ENCODE results near the gene LMOD2. TPM values are rescaled to one million over a fixed set of nuclear protein-coding genes. Genes with fewer than 3 reads are reported as not detected.

The LMOD2 gene
- total RNA-seq, 1 experiment from 2014 or later, result not detected

GRCh38 chr7:123639631-123640030 lies 16.0 kb upstream of the LMOD2 start:
- DNase-seq (ENCODE audit: low read depth), result no peak

DNA sequence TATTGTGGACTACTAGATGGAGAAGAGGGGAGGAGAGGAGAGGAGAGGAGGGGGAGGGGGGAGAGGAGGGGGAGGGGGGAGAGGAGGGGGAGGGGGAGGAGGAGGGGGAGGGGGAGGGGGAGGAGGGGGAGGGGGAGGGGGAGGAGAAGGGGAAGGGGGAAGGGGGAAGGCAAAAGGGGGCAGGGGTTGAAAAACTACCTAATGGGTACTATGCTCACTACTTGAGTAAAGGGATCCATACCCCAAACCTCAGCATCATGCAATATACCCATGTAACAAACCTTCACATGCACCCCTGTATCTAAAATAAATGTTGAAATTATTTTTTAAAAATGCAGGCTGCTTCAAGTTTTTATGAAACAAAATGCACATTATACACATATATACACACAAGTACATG lies 15.1 kb upstream of the LMOD2 start:
- no peak for DNase-seq (ENCODE audit: low read depth)

GRCh38 chr7:123641901-123642300 lies 13.8 kb upstream of the LMOD2 start:
- DNase-seq (ENCODE audit: low read depth), result no peak

DNA sequence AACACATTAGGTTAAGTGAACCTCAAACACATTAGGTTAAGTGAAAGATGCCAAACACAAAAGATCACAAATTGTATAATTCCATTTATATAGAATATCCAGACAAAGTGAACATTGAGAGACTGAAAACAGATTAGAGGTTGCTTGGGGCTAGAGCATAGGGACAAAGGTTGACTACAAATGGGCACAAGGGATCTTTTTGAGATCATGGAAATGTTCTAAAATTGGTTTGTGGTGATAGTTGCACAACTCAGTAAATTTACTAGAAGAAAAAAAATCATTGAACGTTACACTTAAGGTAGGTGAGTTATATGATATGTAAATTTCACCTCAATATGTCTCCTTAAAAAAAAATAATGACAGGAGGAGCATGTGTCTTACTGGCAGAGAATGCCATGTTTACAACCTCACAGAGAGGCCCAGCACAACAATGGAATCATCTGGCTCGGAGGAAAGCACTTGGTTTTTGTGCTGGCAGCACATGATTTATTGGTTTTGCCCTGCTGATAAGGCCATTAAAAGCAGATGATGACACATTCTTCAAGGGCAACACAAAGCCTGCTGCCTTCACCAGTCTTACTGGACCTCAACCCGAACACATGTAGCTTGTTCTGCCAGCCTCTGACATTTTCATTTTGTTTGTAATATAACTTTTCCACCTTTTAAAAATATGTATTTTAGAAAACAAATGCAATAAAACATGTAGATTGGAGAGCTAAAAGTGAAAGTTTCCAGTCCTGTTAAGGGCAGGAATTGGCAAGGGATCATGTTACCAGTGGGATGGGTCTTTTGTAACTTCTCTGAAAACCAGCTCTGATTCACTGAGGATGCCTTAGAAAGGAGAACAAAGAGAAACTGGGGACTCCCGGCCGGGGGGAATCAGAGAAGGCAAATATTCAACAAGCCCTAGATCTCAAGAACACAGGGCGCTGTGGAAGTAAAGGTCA lies 11.9 kb upstream of the LMOD2 start:
- DNase-seq (ENCODE audit: low read depth), result peak; percentile 88

GRCh38 chr7:123645516-123645915 lies 10.2 kb upstream of the LMOD2 start:
- DNase-seq (ENCODE audit: low read depth), result no peak

DNA sequence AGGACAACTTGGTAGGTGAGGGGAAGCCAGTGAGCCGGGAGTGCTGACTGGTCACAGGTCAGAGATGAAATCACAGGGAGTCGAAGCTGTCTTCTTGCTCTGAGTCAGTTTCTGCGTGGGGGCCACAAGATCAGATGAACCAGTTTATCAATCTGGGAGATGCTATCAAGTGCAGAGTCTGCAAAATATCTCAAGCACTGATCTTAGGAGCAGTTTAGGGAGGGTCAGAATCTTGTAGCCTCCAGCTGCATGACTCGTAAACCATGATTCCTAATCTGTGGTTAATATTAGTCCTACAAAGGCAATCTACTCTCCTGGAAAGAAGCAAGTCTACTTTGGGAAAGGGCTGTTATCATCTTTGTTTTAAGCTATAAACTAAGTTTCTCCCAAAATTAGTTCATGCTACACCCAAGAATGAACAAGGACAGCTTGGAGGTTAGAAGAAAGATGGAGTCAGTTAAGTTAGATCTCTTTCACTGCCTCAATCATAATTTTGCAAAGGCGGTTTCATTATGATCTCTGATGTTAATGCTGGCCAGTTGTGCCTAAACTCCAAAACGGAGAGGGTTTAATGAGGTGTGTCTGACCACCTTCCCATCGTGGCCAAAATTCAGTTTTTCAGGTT lies 8.4 kb upstream of the LMOD2 start:
- no peak for DNase-seq (ENCODE audit: low read depth)

DNA sequence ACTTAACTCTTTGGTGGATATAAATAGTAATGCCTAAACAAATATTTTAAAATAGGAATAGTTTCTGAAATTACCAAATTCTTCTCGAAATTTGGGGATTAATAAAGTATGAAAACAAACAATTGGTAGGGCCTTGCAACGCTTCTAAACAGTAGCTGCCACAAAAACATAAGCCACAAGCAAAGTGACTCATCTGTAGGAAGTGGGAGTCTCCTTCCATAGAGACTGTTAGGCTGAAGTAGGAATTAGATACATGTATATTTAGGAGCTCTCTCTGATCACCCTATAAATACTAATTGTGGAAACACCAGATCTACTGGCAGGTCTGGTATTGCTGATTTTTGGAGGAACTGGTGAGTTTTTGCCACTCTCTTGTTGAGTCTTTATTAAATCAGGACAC lies 5.7 kb upstream of the LMOD2 start:
- peak; percentile 48 for DNase-seq (ENCODE audit: low read depth)

- no peak for DNase-seq (ENCODE audit: low read depth)
Measured at GRCh38 chr7:123650595-123650994, 5.1 kb upstream of the LMOD2 start.

DNA sequence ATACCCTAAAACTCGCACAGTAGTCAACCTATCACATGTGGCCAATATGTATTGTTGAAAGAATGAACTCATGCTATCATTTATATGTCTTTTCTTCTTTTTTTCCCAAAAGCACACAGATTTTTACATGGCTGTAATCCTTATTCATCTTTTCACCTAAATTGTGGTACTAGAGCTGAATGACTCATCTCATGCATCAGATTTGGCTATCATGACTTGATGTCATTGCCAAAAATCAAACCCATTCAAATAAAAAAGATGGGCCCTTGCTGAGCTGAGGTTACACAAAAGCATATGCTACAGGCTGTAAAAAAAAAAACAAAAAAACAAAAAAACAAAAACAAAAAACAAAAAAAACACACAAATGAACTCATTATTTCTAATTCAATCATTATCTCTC lies 3.3 kb upstream of the LMOD2 start:
- DNase-seq (ENCODE audit: low read depth), result no peak

- DNase-seq (ENCODE audit: low read depth), result no peak
Measured at GRCh38 chr7:123653162-123653561, 2.5 kb upstream of the LMOD2 start.

GRCh38 chr7:123656544-123657303 lies 1.1 kb downstream of the LMOD2 start:
- no peak for DNase-seq (ENCODE audit: low read depth)

DNA sequence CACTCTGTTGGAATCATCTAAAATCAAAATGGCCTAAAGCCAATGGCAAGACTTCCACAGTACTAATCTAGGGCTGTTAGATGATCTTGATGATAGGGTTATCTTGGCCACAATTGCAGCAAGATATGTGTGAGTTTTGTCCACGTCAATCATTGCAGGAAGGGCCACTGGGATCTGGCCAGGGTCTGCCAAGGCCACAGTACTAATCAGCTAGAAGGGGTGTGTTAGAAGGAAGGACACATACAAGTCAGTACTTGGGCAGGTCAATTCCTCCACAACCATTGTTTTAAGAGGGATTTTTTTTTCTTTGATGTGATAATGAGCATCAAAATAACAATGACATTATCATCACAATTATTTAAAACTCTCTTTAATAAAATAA lies 1.6 kb downstream of the LMOD2 start:
- no peak for DNase-seq (ENCODE audit: low read depth)

- no peak for DNase-seq (ENCODE audit: low read depth)
Measured at GRCh38 chr7:123658023-123658422, 2.4 kb downstream of the LMOD2 start.

GRCh38 chr7:123660514-123661354 lies 5.1 kb downstream of the LMOD2 start:
- DNase-seq (ENCODE audit: low read depth), result no peak

DNA sequence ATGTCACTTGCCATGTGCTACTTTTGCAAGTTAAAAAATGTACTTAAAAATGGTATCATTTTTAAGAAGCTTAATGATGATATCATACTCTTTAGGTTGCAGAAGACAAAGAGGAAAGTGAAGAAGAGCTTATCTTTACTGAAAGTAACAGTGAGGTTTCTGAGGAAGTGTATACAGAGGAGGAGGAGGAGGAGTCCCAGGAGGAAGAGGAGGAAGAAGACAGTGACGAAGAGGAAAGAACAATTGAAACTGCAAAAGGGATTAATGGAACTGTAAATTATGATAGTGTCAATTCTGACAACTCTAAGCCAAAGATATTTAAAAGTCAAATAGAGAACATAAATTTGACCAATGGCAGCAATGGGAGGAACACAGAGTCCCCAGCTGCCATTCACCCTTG lies 6.1 kb downstream of the LMOD2 start:
- DNase-seq (ENCODE audit: low read depth), result no peak

DNA sequence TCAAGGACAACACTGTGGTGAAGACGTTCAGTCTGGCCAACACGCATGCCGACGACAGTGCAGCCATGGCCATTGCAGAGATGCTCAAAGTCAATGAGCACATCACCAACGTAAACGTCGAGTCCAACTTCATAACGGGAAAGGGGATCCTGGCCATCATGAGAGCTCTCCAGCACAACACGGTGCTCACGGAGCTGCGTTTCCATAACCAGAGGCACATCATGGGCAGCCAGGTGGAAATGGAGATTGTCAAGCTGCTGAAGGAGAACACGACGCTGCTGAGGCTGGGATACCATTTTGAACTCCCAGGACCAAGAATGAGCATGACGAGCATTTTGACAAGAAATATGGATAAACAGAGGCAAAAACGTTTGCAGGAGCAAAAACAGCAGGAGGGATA lies 6.6 kb downstream of the LMOD2 start:
- no peak for DNase-seq (ENCODE audit: low read depth)

- DNase-seq (ENCODE audit: low read depth), result no peak
Measured at GRCh38 chr7:123662755-123663154, 7.1 kb downstream of the LMOD2 start.

DNA sequence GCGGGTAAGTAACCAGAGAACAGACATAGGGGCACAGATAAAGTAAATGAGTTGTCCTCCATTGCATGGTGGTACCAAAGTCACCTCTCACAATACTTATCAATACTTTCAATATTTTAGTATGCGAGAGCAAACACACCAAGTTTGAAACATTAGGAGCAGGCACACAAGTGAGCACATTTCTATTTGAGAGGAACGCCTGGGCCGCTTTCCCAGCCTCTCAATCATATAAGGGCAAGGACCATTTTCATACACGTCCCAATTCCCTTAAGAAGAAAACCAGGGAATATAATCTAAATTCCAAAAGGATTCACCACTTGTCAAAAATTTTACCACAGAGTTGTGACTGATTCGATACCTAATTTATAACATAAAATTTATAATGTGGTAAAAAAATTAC lies 7.5 kb downstream of the LMOD2 start:
- DNase-seq (ENCODE audit: low read depth), result no peak

- no peak for DNase-seq (ENCODE audit: low read depth)
Measured at GRCh38 chr7:123665157-123665556, 9.5 kb downstream of the LMOD2 start.

DNA sequence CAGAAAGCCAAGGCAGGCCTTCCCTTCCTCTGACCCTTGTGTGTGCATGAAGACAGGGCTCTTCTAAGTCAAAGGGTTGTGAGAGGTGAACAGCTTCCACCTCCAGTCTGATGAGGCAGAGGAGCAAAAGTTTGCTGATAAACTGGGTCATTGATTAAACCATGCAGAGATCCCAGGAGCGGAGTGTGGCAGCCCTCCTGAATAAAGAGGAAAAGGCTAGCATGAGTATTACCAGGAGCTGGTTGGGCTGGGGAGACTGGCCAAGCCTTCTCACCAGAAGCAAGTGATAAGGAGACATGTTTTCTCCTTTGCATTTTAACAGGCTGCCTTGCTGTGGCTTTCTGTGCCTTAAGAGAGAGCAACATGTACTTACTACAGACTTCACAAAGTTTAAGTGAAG lies 10.2 kb downstream of the LMOD2 start:
- DNase-seq (ENCODE audit: low read depth), result no peak

DNA sequence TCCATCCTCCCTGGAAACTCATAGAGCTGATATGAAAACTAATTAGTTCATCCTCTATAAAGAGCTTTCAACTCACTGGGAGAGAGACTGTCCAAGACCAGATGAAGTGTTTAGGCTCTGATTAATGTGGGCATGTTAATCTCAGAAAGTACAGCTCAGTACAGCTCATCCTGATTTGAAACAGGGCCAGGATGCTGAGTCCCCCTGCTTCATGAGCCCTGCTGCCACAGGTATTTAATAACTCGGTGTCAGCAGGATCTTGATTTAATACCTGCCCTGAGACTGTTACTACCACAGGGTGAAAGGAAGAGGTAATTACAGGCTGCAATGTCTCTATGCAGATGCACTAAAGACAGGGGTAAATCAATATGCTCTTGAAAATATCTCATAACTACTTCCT lies 10.8 kb downstream of the LMOD2 start:
- no peak for DNase-seq (ENCODE audit: low read depth)

DNA sequence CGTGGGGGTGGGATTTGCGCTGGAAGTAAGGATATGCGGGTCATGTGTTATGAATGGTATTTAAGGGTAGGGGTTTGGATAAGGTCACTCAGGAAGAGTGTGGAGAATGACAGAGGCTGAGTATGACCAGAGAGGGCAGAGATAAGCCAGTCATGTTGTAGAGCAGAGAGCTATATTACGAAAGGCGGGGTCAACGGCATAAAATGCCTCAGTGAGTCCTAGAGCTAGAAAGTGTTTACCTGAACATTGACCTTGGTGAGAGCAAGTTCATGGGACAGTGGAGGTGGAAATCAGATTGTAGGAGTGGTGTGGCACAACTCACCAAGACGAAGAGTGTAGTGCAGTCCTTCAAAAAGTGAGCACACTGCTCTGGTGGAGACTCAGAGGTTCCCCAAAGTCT lies 13.8 kb downstream of the LMOD2 start:
- DNase-seq (ENCODE audit: low read depth), result no peak

All from Daoy (cell line).